HUDEP-2 (cell line): ENCODE measurements around the gene VAPB.
"Not testable (repeated sequence)": the region's sequence is repeated elsewhere in the genome, so short reads cannot be mapped to it uniquely, and the experiment has no call there.

Experiments
- DNase-seq, 76 experiments: peaks; one replicate each; lab custom pipeline; 2025; ENCODE audit not compliant: unreplicated experiment in 76 of 76; lab: John Stamatoyannopoulos, UW

VAPB gene

DNA sequence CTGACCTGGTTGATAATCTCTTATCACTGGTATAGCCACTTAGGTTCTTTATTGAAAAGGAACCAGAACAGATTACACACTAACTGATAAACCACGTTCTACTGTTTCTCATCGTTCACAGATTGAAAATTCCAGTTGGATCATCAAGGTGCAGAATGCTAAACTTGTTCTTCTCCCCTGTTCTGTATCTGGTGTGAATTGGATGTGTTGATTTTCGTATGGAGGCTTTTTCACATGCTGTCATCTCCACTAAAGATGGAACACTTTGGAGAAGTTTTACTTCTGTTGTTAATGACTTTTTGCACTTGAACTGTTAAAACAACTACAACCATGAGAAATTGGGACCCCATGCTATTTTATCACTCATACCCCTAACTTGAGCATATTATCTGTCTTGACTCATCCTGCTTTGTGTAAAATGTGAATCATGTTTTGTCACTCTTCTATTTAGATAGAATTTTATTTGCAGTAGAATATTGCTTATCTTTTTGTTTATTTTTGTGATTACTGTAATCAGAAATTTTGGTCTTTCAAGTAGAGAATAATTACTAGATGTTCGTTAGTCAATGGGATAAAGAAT lies 17.5 kb downstream of the VAPB start:
- no peak for DNase-seq

DNA sequence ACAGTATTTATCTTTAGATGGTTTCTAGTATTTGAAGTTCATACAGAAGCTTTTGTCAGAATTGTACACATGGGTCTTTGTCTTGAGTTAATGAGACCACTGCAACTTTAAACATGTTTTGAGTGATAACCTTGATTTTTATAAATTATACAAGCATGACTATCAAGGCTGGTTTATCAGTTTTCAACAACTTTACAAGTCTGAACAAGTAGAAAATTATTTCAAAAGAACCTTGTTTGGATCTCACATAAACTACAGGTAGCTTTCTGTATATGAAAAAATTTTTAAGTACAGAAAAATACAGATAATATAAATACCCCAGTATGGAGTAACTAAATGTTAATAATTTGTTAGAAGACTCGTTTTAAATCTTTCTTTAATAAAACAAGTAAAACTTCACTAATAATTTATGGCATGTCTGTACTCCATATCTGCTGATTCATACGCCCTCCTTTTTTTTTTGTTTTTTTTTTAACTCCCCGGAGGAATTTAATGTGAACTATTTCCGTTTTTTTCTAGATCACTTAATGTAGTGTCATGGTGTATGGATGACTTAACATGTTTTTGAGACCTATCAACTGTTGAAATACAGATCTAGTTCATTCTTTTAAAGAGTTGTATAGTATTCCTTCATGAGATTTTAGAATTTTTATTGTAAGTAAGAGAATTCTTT lies 18.3 kb downstream of the VAPB start:
- DNase-seq: no peak

DNA sequence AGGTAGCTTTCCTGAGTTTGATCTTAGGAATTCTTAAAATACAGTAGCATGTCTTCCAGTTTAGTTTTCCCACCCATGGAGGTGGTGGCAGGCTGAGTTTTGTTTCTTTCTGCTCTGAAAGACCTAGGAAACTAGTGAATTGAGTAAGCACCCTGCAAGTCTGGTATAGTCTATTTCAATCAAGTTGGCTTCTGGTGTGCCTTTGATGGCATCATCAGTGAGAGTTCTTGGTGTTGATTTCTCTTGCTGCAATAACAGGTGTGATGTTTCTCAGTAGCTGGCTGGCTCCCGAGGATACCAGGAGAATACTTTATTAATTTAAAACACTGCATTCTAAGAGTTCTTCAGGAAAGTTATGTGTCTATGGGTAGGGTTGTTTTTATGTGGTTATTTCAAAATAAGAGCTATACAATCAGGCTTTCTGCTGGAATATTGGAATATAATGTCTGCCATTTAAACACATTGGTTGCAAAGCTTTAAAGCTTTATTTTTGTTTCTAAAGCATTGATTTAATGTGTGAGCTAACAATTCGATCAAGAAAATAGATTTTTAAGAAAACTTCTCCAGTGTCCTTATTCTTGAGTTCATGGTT lies 19.0 kb downstream of the VAPB start:
- DNase-seq: no peak

DNA sequence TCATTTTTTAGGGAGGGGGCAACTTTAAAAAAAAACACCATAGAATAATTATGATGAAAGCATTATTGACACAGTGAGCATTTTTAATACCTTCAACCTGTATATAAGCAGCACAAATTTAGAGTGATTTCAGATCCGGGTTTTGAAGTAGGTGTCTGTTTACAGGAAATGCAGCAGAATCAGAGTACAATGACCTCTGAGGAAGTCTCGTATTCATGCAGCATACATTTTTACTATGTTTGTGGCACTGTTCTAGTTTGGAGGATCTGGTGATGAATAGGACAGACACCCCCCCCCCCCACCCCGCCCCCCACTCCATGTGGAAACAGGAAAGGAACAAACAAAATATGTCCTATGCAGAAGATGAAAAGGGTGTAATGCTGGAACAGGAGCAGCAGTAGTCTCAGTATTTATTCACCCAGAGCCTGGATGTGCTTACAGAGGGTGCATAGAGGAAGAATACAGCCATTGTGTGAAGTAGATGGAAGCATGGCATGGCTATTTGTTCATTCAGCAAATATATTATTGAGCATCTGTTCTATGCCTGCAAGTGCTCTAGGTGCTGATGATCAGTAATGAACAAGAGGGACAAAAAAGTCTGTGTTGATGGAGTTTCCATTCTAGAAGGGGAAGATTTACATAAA lies 19.7 kb downstream of the VAPB start:
- no peak for DNase-seq

DNA sequence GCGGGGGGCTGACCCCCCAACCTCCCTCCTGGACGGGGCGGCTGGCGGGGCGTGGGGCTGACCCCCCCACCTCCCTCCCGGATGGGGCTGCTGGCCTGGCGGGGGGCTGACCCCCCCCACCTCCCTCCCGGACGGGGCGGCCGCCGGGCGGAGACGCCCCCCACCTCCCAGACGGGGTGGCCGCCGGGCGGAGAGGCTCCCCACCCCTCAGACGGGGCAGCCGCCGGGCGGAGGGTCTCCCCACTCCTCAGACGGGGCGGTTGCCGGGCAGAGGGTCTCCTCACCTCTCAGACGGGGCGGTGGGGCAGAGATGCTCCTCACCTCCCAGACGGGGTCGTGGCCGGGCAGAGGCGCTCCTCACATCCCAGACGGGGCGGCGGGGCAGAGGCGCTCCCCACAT lies 25.2 kb downstream of the VAPB start:
- DNase-seq: not testable (repeated sequence)

DNA sequence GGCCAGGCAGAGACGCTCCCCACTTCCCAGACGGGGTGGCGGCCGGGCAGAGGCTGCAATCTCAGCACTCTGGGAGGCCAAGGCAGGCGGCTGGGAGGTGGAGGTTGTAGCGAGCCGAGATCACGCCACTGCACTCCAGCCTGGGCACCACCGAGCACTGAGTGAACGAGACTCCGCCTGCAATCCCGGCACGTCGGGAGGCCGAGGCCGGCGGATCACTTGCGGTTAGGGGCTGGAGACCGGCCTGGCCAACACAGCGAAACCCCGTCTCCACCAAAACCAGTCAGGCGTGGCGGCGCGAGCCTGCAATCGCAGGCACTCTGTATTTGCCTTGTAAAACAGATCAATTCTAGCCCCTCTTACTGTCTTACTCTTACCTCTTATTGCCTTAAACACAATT lies 25.8 kb downstream of the VAPB start:
- not testable (repeated sequence) for DNase-seq

DNA sequence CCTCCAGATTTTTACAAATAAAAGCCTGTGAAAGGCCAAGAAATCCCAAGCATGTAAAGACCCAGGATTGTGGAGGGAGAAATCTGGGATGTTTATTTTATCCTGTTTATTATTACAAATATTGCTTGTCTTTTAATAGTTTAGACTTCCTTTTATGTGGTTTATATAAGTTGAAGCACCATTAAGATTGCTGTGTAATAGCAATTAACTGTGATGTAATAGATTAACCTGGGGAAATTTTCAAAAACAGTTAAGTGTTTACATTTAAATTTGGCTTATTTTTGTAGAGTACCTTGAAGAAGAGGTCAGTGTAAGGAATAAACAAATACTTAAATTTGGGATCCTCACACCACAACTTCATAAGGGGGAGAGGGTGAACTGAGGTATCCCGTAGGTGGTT lies 27.0 kb downstream of the VAPB start:
- no peak for DNase-seq

DNA sequence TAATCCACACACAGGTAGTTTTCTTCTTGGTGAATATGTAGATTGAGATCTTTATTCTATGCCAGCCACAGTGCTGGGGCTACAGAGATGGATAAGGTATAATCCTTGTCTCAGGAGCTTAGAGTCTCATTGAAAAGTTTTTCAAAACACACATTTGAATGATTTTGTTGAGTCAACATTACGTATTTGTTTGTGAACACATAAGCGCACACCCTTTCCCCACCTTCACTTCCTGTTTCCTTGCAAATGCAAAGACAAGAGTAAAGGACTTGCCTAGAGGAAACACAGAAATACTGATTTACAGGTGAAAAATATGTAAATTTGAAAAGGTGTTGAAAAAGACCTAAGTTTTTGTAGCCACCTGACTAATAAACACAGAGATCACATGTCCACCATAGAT lies 27.8 kb downstream of the VAPB start:
- DNase-seq: no peak

DNA sequence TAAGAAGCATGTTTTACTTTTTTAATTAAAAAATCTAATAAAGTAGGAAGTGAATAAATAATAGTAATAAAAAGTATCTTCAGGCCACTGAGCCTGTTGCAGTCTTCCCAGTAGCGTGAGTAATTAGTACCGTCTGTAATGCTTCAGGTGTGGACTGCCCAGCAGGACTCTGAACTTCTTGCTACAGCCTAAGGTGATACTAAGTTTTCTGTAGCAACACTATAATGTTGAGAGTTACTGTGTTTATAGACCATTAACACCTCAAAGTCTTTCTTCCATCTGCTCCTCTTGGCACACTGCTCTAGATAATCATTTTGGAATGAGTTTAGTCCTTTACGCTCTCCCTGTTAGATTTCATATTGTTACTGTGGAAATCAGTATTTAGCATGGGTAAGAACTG lies 28.4 kb downstream of the VAPB start:
- DNase-seq: no peak

DNA sequence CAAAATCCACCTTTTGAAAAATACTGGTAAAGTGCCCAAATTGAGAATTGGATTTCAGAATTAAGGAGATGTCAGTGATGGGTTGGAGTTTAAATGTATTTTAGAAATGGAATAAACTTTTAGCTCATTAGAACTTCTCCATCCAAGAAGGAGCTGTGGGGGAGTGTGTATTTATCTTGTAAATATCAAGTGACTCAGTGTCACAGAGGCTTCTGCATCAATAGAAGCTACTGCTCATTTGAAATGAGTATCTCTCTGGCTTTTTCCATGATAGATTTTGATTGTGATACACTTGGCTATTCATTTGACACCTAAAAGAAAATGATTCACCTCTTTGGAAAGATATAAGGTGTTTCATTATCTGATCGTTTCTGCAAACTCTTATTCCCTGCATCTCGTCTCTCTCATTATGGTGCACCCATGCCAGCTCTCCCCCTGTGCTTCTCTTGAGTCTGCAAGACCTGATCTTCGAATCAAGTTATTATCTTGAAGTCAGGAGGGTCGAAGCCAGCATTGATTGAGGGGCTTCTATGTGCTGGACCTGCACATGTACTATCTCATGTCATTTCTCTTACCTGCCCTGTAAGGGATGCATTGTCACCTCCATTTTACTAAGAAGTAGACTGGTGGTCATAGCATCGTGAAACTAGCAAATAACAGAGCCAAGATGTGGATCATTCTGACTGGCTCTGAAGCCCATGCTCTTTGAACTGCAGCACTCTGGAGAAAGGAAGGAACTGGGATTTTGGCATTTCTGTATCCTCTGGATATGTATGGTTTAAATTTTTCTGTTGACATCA lies 30.1 kb downstream of the VAPB start:
- DNase-seq: no peak

DNA sequence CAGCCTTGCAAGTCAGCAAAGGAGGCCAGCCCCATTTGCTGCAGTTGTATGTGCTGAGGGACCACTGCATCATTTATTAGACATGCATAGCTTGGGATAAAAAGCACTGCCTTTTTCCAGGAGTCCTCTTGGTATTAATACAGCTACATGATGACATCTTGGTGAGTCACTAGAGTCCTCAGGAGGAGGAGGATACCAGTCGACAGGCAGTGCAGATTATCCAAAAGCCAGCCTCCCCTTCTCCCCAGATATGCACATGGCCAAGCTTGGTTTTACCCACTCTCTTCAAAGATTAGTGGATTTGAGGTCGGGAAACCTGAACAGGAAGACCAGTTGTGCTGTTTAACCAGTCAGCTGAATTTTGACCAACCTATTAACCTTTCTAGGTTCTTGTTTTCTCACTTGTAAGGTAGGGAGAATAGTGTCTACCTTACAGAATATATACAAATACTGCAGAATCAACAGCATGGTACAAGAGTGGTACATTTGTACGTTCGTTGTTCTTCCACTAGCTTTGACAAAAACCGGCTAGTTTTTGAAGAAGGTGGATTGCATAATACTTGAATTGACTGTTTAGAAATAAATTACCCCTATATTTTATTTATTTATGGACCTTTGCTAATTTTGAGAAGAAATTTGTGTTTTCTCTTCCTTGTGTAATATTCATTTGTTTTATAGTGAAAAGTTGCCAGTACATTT lies 31.9 kb downstream of the VAPB start:
- peak in 9 of 76 experiments; percentile 3 to 33 (median 12) for DNase-seq

DNA sequence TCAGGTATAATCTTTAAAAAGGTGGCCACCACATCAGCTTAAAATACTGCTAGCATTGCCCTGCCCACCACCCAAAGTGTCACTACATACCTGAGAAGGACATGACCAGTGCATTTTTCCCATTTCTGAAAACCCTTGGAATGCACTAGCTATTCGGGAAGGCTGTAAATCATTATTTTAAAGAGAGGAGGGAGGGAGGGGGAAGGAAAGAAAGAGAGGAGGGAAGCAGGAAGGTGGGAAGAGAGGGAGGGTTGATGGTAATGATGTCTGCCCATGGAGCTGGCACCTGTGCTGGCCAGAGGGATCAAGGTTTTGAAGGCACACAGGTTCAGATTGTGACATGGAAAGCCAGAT lies 32.4 kb downstream of the VAPB start:
- no peak for DNase-seq

DNA sequence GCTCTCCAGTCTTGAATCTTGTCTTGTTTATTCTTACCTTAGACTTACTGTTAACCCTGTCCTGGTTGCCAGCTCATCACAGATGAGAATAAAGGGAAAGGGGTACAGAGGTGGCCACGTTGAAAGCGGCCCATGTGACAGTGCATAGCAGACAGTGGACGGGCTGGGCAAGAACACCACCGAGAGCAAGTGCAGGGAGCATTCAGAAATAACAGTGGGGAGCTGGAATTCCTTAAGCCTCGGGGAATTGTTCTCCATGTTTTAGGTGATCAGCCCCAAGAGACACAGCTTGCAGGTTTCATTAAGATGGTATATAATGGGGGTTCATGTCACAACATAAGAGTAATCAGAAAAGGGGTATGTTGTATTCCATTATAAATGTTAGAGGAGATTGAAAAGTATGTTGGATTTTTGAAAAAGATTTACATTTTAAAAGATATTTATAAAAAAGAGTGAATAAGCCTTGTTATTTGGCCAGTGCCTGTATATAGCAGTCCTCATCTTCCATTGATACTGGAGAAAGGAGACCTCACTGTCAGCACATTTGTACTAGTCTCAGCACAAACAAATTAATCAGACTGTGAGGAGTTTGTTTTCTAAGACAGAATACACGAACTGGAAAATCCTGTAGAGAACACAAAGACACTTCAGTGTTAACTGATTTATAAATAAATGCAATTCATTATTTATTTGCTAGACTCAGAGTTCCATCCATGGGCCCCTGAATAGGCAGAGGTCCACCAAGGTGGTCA lies 35.4 kb downstream of the VAPB start:
- DNase-seq: no peak

DNA sequence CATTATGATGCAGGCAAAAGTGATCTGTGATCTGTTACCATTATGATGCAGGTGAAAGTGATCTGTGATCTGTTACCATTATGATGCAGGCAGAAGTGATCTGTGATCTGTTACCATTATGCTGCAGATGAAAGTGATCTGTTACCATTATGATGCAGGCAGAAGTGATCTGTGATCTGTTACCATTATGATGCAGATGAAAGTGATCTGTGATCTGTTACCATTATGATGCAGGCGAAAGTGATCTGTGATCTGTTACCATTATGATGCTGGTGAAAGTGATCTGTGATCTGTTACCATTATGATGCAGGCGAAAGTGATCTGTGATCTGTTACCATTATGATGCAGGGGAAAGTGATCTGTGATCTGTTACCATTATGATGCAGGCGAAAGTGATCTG lies 38.5 kb downstream of the VAPB start:
- DNase-seq: not testable (repeated sequence)

DNA sequence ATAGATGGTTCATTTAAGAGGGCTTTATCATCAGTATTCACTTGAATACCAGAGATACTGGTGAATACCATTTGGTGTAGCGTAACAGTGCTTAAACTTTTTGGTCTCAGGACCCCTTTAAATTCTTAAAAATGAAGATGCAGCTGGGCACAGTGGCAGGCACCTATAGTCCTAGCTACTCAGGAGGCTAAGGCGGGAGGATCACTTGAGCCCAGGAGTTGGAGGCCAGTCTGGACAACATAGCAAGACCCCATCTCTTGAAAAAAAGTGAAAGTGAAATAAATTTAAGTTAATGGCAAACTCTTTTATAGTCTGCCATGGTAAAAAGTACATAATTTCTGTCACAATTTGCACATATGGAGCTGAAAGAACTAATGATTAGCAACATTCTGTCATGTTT lies 39.3 kb downstream of the VAPB start:
- DNase-seq: no peak

DNA sequence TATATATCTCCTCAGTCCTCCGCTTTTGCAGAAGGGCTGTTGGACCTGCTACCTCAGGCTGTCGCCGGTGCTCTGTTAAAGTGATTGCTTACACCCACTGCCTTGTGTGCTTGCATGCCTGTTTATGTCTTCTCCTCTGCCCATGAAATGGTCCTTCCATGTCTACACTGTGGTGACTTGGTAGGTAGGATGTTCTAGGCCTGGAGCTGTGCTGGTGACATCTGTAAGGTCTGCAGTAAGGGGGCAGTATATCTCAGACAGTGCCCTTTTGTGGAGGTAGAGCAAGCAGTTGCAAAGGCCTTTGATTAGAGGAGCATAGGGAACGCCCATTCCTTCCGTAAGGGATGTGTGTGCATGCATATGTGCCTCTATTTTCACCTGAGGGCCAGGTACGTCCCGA lies 40.3 kb downstream of the VAPB start:
- no peak for DNase-seq

DNA sequence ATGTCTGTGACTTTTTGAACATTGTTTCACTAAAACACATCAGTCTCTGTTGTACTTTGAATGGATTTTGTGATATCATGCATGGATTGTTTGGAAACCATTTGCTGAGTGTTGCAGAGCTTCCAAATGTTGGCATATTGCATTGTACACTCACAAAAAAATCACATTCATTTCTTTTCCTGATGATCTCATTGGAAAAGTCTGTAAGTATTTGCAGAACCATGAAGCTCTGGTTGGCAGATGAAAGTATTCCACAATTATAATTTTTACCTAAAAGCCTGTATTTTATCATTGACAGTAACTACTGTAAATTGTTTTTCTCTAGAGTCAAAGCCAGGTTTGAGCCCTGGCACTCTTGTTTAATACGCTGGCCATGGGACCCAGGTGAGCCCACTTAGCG lies 42.1 kb downstream of the VAPB start:
- no peak for DNase-seq

DNA sequence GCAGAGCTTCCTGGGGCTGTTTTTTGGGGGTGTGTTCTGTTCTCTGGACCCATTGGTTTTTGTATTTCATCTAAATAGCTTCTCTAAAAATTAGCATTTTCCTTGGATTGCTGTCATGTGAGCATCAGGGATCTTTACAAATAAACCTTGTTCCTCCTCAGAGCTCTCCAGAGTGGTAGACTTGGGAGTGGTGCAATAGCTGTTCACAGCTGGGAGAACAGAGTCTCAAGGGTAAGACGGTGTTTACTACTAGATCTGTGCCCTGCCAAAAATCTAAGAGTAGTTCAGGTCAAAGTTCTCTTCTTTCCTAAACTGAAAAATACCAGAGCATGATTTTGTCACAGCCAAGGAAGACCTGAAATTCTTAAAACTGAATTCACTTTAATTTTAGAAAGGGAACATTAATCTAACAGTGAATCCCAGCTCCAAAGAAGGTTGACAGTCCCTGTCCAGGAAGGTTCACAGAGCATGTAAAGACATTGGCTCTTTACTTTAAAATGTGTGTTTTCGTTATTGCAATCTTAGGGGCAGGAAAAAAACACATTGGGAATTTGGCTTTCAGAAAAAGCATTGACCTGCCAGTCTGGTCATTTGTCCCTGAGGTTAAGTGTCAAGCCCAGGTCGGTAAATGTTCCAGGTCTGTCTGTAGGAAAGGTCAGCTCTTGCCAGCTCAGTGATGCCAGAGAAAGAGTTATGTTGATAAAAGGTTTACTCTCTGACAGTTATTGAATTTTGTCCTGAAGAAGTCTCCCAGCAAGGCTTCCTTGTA lies 43.3 kb downstream of the VAPB start:
- DNase-seq: no peak

DNA sequence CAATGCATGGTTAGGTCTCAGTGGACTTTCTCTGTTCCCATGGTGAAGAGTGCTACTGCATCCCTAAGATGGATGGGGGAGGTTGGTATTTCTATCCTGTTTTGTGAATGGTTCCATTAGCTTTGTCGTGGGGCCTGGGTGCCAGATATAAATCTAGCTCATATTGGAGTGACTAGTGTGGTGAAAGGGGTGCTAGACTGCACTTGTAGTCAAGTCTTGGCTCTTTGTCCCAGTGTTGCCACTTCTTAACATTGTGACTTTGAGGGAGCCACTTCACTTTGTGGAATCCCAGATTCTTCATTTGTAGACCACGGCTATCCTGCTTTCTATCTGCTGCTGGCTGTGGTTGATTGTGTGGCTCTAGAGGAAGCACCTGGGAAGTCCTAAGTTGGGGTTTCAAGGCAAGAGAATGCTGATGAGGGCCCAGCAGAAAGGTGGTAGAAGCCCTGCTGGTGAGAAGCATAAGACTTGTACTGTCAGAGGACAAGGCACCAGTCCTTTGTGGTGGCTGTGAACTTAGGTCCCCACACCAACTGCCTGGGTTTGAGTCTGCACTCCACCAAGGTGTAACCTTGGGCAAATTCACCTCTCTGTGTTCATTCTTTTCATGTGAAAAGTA lies 44.1 kb downstream of the VAPB start:
- no peak for DNase-seq
